SK-N-SH treated with all-trans-retinoic acid at 6 μM for 48 hours (cell line): ENCODE results near the gene CHL1.

ENCODE experiments used
- ARNTL ChIP-seq: fragments of 450-650 bp; formaldehyde crosslinking; IDR thresholded peaks from 2 replicates; pipeline ENCODE4 v1.5.0; 2020; ENCODE audit warnings: low read depth, mild to moderate bottlenecking, moderate library complexity, borderline replicate concordance
- BACH2 ChIP-seq: fragments of 250-450 bp; sonication (Bioruptor Pico); IDR thresholded peaks from 2 replicates; pipeline ENCODE4 v1.9.0; 2021; ENCODE audit warnings: mild to moderate bottlenecking, borderline replicate concordance
- GLIS3 ChIP-seq: fragments of 250-450 bp; sonication (Bioruptor Pico); IDR thresholded peaks from 2 replicates; pipeline ENCODE4 v1.5.0; 2020; ENCODE audit warnings: mild to moderate bottlenecking, moderate library complexity
- ISL1 ChIP-seq: fragments of 250-450 bp; sonication (Bioruptor Pico); IDR thresholded peaks from 2 replicates; pipeline ENCODE4 v2.1.2; 2022; ENCODE audit warnings: mild to moderate bottlenecking, moderate library complexity
- PPARA ChIP-seq: fragments of 250-450 bp; sonication (Bioruptor Pico); IDR thresholded peaks from 2 replicates; pipeline ENCODE4 v1.5.0; 2020; ENCODE audit warnings: mild to moderate bottlenecking, borderline replicate concordance
- RARB ChIP-seq: fragments of 250-450 bp; sonication (Bioruptor Pico); IDR thresholded peaks from 2 replicates; pipeline ENCODE4 v1.8.0; 2021; ENCODE audit warnings: mild to moderate bottlenecking, moderate library complexity
- TOX ChIP-seq: fragments of 250-450 bp; sonication (Bioruptor Pico); IDR thresholded peaks from 2 replicates; pipeline ENCODE4 v1.8.0; 2021; ENCODE audit warnings: mild to moderate bottlenecking, moderate library complexity, borderline replicate concordance
- ZFP3 ChIP-seq: fragments of 250-450 bp; sonication (Bioruptor Pico); IDR thresholded peaks from 2 replicates; pipeline ENCODE4 v1.5.0; 2020; ENCODE audit warnings: mild to moderate bottlenecking, moderate library complexity
- ZFP30 ChIP-seq: fragments of 450-650 bp; formaldehyde crosslinking; IDR thresholded peaks from 2 replicates; pipeline ENCODE4 v1.5.0; 2022; ENCODE audit warnings: mild to moderate bottlenecking, moderate library complexity
- ZNF8 ChIP-seq: fragments of 450-650 bp; formaldehyde crosslinking; IDR thresholded peaks from 2 replicates; pipeline ENCODE4 v1.5.0; 2020; ENCODE audit warnings: mild to moderate bottlenecking, moderate library complexity
- TF ChIP-seq, protein P1 (sequence below): fragments of 250-450 bp; sonication (Bioruptor Pico); IDR thresholded peaks from 2 replicates; pipeline ENCODE4 v1.5.1; 2020; ENCODE audit warnings: low read depth, mild to moderate bottlenecking, moderate library complexity
- TF ChIP-seq, protein P2 (sequence below): fragments of 250-450 bp; sonication (Bioruptor Pico); IDR thresholded peaks from 2 replicates; pipeline ENCODE4 v1.8.0; 2020; ENCODE audit warnings: mild to moderate bottlenecking, moderate library complexity, borderline replicate concordance
- TF ChIP-seq, protein P3 (sequence below): fragments of 250-450 bp; sonication (Bioruptor Pico); IDR thresholded peaks from 2 replicates; pipeline ENCODE4 v1.8.0; 2021; ENCODE audit warnings: low read depth, mild to moderate bottlenecking, moderate library complexity, borderline replicate concordance

DNA sequence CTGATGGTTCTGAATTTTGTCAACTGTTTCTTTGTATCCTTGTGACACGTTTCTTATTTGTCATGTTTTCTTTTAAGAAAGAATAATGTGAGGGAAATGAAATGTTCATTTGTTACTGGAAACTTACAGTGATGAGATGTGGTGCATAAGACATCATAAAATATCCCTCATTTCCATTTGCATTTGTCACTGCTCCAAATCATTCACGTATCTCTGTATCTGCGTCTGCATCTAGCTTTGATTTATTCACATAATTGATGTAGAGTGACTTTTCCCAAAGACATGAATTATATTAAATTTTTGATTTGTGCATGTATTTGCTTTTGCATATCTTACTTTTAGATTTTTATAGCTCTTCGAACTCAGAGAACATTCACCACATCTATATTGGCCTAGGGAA lies 66.8 kb downstream of the CHL1 start:
- TF ChIP-seq TOX (CRISPR knock-in tag) (no peak), ARNTL (CRISPR knock-in tag) (no peak), RARB (CRISPR knock-in tag) (no peak), ISL1 (no peak), BACH2 (CRISPR knock-in tag) (no peak), ZFP3 (CRISPR knock-in tag) (no peak), PPARA (no peak), ZFP30 (CRISPR knock-in tag) (no peak), ZNF8 (no peak), GLIS3 (CRISPR knock-in tag) (no peak)
- TF ChIP-seq, protein P1, sequence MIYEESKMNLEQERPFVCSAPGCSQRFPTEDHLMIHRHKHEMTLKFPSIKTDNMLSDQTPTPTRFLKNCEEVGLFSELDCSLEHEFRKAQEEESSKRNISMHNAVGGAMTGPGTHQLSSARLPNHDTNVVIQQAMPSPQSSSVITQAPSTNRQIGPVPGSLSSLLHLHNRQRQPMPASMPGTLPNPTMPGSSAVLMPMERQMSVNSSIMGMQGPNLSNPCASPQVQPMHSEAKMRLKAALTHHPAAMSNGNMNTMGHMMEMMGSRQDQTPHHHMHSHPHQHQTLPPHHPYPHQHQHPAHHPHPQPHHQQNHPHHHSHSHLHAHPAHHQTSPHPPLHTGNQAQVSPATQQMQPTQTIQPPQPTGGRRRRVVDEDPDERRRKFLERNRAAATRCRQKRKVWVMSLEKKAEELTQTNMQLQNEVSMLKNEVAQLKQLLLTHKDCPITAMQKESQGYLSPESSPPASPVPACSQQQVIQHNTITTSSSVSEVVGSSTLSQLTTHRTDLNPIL, result no peak
- TF ChIP-seq, protein P2, sequence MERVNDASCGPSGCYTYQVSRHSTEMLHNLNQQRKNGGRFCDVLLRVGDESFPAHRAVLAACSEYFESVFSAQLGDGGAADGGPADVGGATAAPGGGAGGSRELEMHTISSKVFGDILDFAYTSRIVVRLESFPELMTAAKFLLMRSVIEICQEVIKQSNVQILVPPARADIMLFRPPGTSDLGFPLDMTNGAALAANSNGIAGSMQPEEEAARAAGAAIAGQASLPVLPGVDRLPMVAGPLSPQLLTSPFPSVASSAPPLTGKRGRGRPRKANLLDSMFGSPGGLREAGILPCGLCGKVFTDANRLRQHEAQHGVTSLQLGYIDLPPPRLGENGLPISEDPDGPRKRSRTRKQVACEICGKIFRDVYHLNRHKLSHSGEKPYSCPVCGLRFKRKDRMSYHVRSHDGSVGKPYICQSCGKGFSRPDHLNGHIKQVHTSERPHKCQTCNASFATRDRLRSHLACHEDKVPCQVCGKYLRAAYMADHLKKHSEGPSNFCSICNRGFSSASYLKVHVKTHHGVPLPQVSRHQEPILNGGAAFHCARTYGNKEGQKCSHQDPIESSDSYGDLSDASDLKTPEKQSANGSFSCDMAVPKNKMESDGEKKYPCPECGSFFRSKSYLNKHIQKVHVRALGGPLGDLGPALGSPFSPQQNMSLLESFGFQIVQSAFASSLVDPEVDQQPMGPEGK, result no peak
- TF ChIP-seq, protein P3, sequence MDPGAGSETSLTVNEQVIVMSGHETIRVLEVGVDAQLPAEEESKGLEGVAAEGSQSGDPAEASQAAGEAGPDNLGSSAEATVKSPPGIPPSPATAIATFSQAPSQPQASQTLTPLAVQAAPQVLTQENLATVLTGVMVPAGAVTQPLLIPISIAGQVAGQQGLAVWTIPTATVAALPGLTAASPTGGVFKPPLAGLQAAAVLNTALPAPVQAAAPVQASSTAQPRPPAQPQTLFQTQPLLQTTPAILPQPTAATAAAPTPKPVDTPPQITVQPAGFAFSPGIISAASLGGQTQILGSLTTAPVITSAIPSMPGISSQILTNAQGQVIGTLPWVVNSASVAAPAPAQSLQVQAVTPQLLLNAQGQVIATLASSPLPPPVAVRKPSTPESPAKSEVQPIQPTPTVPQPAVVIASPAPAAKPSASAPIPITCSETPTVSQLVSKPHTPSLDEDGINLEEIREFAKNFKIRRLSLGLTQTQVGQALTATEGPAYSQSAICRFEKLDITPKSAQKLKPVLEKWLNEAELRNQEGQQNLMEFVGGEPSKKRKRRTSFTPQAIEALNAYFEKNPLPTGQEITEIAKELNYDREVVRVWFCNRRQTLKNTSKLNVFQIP, result no peak
